GM23248 (cell line): ENCODE results near the gene GCSAM.

Experiments used
- EZH2 ChIP-seq: fragments of 200-600 bp; sonication (generic); IDR thresholded peaks from 2 replicates; pipeline ENCODE4 v1.6.1; 2018; ENCODE audit warnings: antibody characterized with exemption, mild to moderate bottlenecking; ENCODE audit not compliant: insufficient read depth, poor library complexity, severe bottlenecking
- EZH2phosphoT487 ChIP-seq: fragments of 200-600 bp; sonication (generic); IDR thresholded peaks from 2 replicates; pipeline ENCODE4 v1.6.1; 2018; ENCODE audit warnings: antibody characterized with exemption, moderate library complexity, mild to moderate bottlenecking, low read depth; ENCODE audit not compliant: insufficient read depth

- no peak for TF ChIP-seq EZH2
- TF ChIP-seq EZH2phosphoT487 = no peak
Measured at GRCh38 chr3:112171144-112171543, 38.1 kb upstream of the GCSAM start.
